HuH-7.5 (cell line): ENCODE data around the gene CHTF18.
A peak's percentile ranks its signal among the peaks of the same experiment; 100 is the strongest.
"Not testable (repeated sequence)": the region's sequence is repeated elsewhere in the genome, so short reads cannot be mapped to it uniquely, and the experiment has no call there.

Source experiments
- DNase-seq: peaks from one replicate; pipeline ENCODE4 v3.0.0; 2011; ENCODE audit warnings: low spot score

CHTF18 gene

GRCh38 chr16:776298-776697 lies 12.1 kb upstream of the CHTF18 start:
- DNase-seq = not testable (repeated sequence)

GRCh38 chr16:776824-777223 lies 11.6 kb upstream of the CHTF18 start:
- no peak for DNase-seq

- no peak for DNase-seq
Observed at GRCh38 chr16:777826-778225, 10.6 kb upstream of the CHTF18 start.

- DNase-seq = no peak
Observed at GRCh38 chr16:778447-778846, 10.0 kb upstream of the CHTF18 start.

GRCh38 chr16:778909-779527 lies 9.4 kb upstream of the CHTF18 start:
- DNase-seq = no peak

DNA sequence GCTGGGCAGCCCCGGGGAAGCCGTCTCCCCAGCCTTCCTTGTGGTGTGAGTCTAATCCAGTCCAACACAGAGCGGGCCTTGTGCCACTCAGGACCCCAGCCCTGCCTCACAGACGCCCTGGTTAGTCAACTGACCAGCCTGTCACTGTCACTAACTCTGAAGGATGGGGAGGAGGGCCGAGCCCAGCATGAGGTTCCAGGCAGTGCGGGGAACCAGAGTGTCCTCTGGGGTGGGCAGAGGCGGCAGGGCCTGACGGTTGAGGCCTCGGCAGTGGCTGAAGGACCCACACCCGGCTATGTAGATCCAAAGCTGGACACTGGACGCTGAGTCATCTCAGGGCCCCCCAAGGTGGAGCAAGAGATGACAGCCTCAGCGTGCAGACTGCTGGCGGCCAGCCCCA lies 8.9 kb upstream of the CHTF18 start:
- no peak for DNase-seq

GRCh38 chr16:780296-780695 lies 8.1 kb upstream of the CHTF18 start:
- no peak for DNase-seq

DNA sequence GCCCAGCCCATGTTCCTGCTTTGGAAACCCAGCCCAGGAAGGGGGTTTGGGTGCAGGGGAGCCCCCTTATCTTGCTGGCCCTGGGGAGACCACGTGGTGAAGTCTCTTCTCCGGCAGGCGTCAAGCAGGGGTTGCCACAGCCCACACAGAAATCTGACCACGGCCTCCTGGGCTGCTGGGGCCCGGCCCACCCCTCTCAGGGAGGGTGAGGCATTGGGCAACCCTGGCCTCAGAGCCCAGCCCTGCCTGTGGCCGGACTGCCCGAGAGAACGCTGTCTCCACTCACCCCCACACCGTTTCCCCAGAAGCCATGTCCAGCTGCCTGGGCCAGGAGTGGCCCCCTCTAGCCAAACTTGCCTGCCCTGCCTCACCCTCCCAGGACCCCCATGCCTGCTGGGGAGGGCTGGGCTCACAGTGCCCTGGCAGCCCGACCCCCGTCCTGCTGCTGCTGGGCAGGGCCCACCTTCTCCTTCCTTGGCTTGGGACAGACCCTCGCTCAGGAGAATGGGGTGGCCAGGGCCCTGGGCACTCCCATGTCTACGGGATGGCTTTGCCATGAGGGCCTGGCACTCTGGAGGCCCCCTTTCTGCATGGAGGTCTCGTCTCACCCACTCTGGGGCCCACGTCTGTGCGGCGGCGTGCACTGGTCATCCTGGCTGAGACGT lies 6.9 kb upstream of the CHTF18 start:
- no peak for DNase-seq

GRCh38 chr16:782258-782657 lies 6.2 kb upstream of the CHTF18 start:
- no peak for DNase-seq

DNA sequence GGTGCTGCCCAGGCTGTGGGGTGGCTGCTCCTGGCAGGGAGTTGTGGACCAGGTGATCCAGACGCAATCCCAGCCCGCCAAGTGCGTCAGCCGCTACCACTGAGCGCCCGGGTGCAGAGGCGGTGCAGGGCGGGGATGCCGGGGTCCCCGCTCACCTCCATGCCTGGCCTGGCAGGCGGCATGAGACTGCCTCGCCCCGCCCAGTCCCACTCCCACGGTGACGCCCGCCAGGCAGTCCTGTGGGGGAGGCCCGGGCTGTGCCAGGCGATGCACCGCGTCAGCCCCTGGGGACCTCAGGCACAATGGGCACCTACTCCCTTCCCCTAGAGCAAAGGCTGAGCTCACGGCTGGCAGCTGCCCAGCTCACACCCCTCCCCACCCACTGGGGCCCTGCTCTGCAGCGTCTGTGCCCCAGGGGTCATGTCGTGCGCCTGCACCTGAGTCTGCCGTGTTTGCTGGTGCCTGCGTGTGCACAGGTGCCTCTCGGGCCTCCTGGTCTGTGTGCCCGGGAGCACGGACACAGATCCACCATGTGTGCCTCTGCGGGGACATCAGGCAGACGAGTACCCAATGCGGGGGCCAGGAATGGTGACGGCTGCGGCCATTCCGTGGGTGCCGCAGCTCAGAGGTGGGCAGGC lies 5.5 kb upstream of the CHTF18 start:
- DNase-seq = no peak

DNA sequence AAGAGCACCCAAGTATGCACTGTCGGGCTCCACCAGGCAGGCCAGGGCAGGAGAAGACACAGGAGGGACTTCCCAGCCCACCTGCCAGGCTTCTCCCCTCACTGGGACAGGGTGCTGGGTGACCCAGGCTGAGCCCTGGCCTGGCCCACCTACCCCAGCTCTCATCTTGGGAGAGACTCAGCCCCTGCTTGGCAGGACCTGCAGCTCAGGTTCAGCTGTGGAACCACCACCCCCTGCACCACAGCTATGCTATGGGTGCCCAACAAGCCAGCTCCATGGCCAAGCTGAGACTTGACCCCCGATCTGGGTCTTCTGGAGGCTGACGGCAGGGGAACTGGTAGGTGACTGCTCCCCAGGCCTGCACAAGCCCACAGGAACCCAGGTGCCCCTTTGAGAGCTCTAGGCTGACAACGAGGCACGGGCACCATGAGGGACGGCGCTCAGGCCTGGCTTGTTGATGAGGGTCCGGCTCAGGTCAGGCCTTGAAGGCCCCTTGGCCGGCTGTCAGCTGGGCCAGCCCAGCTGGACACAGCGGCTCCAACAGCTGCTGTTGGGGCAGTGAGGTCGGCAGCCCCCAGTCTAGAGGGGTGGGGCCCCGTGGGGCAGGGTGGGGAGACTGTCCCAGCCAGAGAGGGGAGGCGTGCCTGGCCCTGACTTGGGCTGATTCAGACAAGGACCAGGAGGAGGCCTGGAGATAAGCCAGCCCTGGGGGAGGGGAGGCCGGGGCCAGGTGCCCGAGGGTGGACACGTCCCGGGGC lies 4.8 kb upstream of the CHTF18 start:
- no peak for DNase-seq

GRCh38 chr16:784431-784830 lies 4.0 kb upstream of the CHTF18 start:
- no peak for DNase-seq

- peak; percentile 86 for DNase-seq
Observed at GRCh38 chr16:785563-786535, 2.6 kb upstream of the CHTF18 start.

GRCh38 chr16:787321-787966 lies 976 bp upstream of the CHTF18 start:
- no peak for DNase-seq

DNA sequence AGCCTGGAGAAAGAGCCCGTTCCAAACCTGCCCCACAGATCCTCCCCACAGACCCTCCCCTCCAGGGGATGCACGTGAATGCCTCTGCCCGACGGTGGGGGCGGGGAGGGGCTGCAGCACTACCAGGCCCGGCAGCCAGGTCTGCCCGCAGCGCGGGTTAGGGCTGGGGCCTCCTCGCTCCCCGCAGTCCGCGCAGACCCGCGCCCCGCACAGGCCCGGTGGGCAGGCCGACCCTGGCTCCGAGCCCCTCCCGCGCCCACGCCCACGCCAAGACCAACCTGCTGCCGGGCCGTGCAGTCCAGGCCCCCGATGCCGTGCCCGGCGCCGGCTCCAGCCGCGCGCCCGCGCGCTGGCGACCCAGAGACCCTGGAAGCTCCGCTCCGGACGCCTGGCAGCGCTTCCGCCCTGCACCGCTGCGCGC lies 432 bp upstream of the CHTF18 start, which contains the start of gene RPUSD1:
RPUSD1 (minus strand) TSS at position 404 of the 421 bp plus-strand sequence. CDS start 644 bp downstream, outside the sequence.
- no peak for DNase-seq

DNA sequence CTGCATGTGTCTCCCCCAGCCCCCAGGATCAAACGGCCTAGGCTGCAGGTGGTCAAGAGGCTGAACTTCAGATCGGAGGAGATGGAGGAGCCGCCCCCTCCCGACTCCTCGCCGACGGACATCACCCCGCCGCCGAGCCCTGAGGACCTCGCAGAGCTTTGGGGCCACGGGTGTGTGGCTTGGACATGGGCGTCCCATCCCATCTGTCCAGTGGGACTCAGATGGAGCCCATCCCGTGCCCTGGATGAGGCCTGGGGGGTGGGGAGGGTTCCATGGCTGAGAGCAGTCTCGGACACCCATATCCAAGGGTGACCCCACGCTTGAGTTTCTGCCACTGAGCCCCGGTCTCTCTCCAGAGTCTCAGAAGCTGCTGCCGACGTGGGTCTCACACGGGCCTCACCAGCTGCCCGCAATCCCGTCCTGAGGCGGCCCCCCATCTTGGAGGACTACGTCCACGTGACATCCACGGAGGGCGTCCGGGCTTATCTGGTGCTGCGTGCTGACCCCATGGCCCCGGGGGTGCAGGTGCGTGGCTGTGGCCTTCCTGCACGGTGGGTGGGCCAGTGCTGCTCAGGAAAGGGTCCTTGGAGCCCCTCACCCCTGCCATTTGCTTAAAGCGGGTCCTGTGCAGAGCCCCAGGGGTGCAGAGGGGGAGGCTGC lies 901 bp downstream of the CHTF18 start:
- no peak for DNase-seq

- no peak for DNase-seq
Observed at GRCh38 chr16:790086-790485, 1.7 kb downstream of the CHTF18 start.

DNA sequence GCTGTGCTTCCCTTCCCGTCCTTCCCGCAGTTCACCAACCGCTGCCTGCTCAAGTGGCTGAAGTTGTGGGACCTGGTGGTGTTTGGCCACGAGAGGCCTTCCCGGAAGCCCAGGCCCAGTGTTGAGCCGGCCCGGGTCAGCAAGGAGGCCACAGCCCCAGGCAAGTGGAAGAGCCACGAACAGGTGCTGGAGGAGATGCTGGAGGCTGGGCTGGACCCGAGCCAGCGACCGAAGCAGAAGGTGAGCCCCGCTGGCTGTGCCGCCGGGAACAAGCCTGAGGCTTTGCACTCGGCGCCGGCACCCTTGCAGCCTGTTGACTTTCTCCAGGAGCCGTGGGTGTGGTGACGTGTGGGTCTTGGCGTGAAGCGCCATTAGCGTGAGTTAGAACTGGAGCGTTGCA lies 2.7 kb downstream of the CHTF18 start:
- DNase-seq = no peak

- DNase-seq = no peak
Observed at GRCh38 chr16:792221-792995, 4.0 kb downstream of the CHTF18 start.

DNA sequence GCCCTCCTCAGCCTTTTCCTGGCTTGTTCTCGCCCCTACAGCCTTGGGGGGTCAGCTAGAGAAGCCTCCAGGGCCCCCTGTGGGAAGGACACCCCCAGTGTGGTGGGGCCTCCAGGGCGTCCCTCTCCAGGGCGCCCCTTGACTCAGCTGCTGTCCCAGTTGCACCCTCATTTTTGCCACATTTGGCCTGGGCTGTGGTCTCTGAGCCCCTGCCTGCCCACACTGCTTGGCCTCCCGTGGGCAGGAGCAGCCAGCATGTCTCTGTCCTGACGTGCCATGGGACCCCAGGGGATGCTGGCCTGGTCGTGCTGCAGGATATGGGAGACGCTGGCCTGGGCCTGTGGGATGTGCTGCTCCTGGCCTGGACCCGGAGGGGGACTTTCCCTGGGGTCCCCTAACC lies 5.0 kb downstream of the CHTF18 start:
- no peak for DNase-seq
